GM21360 (cell line): Measurements from ENCODE around the gene ZNF710.

Experiments
- ATAC-seq: cut with Tn5 transposase; IDR thresholded peaks from one replicate; pipeline ENCODE4 v1.9.1; 2021; ENCODE audit warnings: mild to moderate bottlenecking, moderate library complexity; ENCODE audit not compliant: unreplicated experiment

ZNF710 gene

DNA sequence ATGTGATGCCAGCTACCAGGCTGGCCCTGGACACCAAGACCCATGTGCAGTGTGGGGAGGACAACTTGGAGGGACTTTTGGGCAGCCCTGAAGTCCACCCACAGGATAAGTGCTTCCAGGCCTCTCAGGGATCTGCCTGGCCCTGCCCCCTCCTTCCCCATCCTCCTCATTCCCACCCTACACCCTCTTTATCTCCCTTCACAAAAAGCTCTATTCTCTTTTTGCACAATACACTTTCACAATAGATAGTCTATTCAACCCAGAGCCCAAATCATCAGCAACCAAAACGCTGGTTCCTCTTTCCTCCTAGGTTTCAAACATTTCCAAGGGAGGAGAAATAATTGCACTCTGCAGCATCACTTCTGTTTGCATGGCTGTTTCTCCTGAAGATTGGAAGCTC lies 7.8 kb upstream of the ZNF710 start:
- ATAC-seq: no peak

DNA sequence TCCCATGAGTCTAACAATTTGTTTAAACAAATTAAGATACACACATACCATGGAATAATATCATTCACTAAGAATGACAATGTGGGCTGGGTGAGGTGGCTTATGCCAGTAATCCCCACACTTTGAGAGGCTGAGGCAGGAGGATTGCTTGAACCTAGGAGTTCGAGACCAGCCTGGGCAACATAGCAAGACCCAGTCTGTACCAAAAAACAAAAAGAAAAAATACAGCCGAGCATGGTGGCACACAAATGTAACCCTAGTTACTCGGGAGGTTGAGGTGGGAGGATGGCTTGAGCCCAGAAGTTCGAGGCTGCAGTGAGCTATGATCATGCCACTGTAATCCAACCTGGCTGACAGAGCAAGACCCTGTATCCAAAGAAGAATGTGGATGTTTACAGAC lies 4.0 kb upstream of the ZNF710 start:
- no peak for ATAC-seq

DNA sequence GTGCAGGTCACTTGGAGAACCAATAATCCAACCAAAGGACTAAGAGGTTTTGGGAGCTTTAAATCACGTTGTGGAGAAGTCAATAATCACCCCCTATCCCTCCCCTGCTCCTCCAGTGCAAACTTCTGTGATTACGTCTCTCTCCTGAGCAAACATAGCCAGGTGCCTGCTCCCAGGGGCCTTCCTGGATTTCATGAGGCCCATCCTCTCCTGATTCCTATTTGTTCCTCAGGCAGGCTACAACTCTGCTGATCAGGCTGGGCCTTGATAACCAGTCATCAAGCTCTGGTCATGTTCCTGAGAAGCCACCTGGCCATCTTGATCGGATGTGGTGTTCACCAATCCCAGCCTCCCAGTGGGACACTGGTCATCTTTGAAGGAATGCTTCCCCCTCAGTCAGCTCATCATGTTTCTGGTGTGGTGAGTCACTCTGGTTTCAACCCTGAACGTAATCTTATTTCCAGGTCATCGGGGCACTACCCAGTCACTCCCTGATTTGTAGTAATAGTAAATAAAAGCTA lies 2.9 kb upstream of the ZNF710 start:
- ATAC-seq: no peak

DNA sequence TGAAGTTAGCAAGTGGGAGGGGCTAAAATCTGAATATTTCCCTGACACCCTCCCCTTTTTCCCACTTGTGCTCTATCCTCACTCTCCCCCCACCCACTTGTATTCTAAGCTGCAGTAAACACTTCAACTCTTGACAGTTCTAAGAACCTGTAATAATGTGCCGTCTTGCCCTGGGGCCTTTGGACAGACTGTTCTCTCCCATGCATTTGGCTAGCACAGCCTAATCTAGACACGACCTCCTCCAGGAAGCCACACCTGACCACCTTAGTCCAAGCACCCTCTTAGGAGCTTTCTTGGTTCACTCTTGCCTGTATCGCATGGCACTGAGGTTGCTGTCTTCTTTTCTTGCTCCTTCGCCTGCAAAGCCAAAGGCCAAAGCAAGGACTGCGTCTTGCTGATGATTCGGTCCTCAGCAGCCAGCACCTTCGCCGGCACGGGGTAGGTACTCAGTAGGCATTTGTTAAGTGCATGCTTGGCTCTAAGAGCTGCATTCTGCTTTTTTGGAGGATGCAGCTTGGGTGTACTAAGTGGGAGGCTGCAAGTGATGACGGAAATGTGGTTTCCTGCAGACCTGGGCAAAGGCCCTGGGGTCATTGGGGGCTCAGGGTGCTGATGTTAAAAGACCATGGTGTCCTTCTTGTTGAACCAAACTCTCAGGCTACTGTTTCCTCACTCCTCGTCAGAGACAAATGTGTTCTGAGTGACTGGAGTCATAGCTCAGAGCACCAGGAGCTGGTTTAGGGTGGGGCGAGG lies 2.0 kb upstream of the ZNF710 start:
- ATAC-seq: no peak

DNA sequence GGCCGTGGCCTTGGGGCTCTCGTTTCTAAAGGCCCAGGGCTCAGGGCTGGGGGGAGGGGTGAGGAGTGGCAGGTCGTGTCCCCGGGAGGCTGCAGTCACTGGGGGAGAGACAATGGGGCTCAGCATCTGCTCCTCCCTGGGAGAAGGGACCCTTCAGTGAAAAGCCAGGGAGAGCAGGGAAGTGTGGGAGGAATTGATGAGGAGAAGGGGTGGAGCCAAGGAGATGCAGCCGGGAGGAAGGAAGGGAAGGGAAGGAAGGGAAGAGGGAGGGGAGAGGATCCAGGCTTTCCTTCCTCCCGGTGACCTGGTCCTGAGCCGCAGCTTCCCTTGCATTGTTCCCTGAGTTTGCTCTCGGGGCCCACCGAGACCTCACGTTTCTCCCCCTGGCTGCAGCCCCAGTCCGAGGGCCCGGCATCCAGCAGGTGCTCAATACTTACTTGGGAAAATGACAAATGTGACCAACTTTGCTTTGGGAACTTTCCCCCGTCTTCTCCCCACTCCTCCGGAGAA lies 1.4 kb upstream of the ZNF710 start:
- no peak for ATAC-seq

DNA sequence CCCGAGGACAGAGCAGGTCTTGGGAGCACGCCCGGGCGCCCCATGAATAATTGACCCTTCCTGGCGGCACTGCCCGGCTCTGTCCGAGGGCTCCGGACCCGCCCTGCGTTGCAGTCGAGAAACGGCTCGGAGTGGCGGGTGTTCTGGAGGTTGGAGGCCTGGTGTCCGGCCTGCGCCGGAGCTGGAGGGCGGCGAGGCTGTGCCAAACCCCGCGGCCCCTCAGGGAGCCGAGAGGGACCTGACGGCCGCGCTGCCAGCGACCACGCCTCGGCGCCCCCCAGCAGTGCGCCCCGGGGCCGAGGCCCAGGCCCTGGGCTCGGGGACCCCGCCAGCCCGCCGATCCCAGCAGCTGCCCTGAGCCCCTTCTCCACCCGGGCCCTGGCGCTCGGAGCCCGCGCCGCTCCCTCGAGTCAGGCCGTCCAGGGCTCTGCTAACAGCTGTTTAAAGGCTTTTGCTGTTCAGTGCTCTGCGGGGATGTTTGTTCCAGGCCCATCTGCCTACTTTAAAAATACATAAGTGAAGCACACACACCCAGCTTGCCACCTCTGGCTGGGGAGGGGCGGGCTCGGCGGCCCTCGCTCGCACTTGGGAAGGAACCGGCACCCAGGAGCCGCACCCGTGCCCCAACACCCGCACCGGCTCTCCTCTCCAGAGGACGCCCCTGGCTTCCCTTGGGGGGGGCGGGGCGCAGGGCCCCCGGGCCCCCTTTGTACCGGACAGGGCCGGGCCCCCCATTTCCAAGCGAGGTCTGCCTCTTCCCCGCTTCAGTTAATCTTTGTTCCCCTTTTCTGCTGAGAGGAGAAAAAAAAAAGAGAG lies 730 bp upstream of the ZNF710 start:
- ATAC-seq: no peak

DNA sequence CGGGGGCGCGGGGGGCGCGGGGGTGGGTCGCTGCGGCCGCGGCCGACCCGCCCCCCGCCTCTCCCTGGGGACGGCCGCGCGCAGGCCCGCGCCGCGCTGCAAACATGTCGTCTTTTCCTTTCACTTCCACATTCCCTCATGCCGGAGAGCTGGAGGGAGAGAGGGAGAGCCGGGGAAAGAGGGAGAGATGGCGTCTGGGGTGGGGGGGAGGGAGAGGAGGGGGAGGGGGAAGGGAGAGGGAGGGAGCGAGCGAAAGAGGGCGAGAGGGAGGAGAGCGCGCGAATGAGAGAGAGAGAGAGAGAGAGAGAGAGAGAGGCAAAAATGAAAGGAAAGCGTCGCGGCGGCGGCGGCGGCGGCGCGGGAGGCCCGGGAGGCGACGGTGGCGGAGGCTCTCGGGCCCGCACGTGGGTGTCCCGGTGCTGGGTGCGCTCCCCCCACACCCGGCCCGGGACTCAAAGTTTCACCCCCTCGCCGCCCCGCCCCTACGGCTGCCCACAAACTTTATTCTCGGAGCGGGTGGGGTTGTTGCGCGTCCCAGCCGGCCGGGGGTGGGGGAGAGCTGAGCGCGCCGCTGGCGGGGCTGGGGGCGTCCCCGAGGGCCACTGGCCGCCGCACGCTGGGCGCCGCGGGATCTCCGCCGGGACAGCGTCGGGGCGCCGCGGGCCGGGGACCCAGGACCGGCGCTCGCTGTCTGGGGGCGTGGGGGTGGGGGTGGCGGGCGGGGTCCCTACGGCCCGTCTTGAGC lies 731 bp downstream of the ZNF710 start:
- ATAC-seq: no peak

DNA sequence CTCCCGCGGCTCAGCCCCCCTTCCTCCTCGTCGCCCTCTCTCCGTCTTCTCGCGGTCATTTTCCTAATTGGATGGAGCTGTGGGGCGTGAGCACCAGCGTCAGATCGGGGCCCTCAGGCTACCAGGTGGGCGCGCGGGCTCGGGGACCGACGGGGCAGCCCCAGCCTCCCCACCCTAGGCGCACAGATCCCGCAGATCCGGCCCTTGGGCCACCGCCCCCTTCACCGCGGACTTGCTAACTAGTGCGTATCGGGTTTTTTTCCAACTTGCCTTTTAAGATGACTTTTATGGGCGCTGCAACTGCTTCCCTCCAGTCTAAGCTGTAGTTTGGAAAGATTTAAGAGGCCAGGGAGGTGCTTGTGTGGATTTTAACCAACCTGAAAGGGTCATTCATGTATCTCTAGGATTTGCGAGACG lies 1.3 kb downstream of the ZNF710 start:
- no peak for ATAC-seq

DNA sequence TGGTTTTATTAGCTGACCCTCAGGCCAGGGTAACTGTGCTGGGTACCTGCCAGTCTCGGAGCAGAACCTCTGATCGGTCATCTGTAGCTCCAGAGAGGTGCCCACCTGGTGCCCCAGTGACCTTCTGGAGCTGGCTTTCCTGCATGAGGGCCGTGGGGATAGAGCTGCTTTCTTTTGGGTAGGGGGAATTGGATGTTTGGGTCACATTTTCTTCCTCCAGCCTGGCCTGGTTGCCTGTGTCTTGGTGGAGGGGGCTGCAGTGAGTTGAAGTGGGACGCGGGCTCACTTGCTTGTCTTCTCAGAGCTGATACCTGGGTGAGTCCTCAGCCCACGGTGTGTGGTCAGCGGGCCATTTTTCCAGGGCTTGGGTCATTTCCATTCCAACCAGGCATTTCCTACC lies 2.6 kb downstream of the ZNF710 start:
- ATAC-seq: no peak

DNA sequence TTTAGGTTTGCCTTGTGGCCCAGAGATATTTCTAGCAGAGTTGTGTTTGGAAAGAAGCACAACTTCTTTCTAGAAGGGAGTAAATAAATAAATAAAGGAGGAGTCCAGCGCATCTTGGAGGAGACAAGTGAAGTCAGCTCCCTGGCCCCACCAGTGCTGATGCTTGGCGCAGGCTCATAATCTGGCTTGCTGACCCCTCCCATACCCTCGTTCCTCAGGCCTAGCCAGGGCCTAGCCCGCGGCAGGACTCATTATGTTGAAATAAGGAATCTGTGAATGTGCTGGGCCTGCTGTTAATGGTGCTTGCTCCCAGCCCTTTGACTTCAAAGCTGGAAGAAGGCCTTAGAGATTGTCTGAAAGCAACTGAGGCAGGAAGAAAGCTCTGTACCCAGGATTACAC lies 3.1 kb downstream of the ZNF710 start:
- no peak for ATAC-seq

DNA sequence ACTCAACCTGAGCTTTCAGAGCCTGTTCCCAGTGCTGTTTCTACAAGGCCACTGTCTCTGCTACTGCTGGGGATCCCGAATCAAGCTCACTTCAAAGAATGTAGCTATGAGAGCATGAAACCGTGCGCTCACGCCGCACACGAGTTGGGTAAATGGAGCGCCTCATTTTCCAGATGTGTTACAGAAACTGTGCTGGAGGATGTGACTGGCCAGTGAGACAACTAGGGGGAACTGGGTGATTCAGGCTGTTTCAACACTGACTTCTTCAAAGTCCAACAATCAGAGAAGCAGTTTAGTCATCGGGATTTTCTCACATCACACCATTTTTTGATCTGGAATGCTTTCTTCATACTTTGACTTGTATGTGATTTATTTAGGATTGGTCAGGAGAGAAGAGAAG lies 3.5 kb downstream of the ZNF710 start:
- ATAC-seq: no peak

DNA sequence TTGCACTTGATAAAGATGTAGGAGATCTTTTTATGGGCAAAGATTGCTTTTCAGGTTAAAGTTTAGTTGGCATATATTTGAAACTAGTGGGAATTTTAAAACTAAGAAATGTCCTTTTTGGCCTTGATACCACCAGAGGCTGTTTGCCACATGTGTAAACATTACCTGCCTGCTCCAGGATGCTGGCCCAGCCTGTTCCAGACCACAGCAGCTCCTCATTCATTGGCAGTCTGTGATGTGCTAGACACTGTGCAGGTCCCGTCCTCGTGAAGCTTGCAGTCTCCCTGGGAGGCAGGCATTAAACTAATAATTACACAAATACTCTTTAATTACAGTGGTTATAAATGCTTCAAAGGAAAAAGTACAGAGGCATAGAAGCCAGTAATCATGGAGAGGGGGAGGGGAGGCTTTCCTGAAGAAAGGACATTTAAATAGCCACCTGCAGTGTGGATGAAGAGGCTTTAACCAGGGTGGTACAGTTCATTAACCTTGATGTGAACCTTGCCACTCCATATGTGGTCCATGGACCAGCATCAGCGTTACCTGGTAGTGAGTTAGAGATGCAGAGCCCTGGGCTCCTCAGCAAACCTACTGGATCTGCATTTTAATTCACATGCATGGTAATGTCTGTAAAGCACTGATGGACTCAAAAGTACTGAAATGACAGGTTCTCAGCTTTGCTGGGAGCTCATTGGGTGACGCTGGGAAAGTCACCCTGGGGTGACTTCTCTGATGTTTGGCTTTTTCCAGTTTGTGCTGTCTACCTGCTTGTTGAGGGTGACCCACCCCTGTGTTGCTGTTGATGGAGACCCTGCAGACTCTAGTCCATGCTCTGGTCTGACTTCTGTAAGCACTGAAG lies 5.3 kb downstream of the ZNF710 start:
- no peak for ATAC-seq

DNA sequence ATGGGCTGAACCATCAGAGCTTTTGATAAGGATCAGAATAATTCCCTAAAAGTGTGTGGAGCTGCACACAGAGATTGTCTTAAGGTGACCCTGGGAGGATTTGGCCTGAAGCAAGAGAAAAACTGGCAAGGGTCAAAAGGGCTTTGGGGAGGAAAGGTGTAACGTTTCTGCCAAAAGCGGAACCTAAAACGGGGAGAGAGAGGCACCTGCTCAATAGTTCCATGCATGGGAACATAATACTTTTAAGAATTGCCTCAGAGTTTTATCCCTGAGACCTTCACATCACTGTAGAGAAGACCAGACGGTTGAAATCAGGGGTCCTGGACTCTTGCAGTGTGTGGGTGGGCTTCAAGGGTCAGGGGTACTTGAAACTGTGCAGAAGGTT lies 5.9 kb downstream of the ZNF710 start:
- ATAC-seq: no peak

DNA sequence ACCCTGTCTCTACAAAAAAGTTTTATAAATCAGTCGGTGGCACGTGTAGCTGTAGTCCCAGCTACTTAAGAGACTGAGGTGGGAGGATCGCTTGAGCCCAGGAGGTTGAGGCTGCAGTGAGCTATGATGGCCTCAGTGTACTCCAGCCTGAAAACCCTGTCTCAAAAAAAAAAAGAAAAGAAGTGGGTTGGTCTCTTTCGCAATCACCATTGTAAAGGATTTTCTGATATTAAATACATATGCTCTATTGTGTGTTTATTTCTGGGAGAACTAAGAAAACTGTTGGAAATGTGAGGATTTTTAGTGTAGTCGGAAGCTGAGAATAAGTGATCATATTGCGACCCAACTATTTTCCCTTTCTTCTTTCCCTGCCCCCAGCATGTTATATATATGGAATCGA lies 7.5 kb downstream of the ZNF710 start:
- no peak for ATAC-seq

DNA sequence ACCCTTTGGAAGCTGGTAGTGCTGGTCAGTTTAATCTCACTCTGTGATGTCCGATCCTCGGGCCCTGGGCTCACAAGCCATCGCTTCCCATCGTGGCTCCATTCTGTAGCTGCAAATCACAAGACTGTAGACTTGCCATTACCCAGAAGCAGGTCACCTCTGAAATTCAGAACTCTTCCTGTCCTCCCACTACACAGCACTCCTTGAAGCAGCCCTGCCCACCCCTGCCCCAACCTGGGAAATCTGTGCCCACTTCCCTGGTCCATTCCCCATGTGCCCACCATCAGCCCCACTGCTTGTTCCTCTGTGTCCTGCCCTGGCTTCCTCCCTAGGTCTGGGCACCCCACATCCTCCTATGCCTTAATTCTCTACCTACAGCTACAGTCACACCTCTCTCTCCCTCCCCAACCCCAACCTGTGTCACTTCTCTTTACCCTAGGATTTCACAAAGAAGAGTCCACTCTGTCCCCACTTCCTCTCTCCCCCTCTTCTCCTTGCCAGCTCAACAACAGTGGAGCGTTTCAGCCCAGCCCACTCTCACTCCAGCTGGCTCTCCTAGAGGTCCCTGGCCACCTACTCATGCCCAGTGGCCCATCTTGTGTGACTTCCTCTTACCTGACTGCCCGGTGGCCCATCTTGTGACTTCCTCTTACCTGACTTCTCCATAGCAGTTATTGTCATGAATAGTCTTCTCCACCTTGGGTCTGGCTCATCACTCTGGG lies 8.3 kb downstream of the ZNF710 start:
- no peak for ATAC-seq

DNA sequence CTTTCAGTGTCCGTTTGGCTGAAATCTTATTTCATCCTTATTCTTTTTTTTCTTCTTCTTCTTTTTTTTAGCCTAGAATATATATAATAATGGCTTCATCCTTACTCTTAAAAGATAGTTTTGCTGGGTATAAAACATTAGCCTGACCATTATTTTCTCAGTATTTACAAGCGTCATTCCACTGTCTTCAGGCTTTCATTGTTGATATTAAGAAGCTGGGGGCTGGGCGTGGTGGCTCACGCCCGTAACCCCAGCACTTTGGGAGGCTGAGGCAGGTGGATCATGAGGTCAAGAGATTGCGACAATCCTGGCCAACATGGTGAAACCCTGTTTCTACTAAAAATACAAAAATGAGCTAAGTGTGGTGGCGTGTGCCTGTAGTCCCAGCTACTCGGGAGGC lies 10.6 kb downstream of the ZNF710 start:
- no peak for ATAC-seq

DNA sequence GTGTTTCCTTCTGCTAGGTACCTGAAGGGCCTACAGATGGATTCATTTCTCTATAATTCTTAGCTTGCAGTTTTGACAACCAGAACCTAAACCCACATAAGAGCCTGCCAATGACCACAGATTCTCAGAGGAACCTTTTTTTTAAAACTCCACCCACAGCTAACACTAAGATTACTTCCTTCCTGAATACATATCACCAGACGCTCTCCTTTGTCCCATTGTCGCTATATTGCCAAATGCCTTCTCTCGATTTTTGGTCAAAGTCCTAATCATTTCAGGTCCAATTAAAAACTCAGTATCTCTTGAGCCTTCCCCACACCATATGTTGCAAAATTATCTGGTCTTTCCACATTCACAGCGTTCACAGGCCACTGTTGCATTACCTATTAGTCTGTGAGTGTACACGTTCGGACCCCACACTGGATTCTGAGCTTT lies 12.4 kb downstream of the ZNF710 start:
- no peak for ATAC-seq

DNA sequence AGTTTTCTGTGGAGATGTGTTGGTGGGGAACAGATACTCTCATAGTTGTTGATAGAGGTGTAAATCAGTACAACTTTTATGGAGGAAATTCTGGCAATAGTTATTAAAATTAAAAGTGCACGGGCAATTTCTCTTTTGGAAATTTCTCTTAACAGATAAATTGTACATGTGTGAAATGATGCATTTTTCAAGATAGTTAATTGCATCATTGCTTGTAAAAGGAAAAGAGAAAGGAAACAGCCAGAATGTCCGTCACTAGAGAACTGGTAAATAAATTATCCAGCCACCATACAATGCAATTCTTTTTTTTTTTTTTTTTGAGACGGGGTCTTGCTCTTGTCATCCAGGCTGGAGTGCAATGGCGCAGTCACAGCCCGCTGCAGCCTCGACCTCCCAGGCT lies 14.2 kb downstream of the ZNF710 start:
- no peak for ATAC-seq

DNA sequence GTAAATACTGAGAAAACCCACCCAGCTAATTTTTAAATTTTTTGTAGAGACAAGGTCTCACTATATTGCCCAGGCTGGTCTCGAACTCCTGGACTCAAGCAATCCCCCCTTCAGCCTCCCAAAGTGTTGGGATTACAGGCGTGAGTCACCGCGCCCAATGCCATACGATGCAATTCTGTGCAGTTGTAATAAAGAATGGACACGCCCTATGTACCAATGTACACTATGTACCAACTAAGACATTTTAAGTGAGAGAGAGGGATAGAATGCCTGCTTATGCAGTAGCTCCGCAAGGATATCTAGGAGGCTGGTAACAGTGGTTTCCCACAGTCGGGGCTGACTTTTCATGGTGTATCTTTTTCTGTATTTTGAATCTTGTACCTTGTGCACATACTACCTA lies 14.6 kb downstream of the ZNF710 start:
- no peak for ATAC-seq

DNA sequence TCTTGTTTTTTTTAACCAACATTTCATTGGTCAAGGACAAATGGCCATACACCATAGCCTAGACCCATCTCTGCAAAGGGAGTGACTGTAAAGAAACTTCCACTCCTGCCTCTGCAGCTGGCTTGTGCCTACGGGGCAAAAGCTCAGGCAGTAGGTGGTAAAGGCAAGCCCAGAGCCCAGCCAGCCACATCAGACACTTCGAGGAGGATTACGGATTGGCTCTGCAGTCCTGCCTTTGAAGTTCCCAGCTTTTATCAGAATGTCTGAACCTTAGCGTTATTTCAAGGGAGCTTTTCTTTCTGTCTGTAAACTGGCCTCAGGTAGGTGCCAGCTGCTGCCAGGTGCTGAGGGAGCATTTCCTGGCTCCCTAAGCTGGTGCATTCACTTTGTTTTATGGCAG lies 15.6 kb downstream of the ZNF710 start:
- ATAC-seq: no peak
